Renal cortex interstitium (tissue), 11 donors: ENCODE results near the gene ERBB4. TPM values are rescaled to one million over a fixed set of nuclear protein-coding genes. Genes with fewer than 3 reads are reported as not detected.

Source experiments
- DNase-seq, 11 donors: peaks; one replicate each; pipeline ENCODE4 v3.0.0-alpha.2; 2013; ENCODE audit warnings: low read depth in 9 of 11, low spot score in 4 of 11; ENCODE audit errors: extremely low read depth in 1 of 11
- polyA plus RNA-seq, 3 donors: library from polyadenylated mRNA; unstranded; fragments of 120-200 nt; gene quantifications; one replicate each; pipeline ENCODE4 v1.2.1, GENCODE V29; 2013; ENCODE audit not compliant: insufficient read length in 3 of 3

The ERBB4 gene
- polyA plus RNA-seq, 3 donors: 42.3 to 56.6 (median 54.7) TPM

- no peak for DNase-seq
Observed at GRCh38 chr2:212392544-212392943, 146.1 kb downstream of the ERBB4 start.

- no peak for DNase-seq
Observed at GRCh38 chr2:212392043-212392442, 146.6 kb downstream of the ERBB4 start.

- no peak for DNase-seq
Observed at GRCh38 chr2:212387146-212387545, 151.5 kb downstream of the ERBB4 start.

GRCh38 chr2:212385241-212385640, 153.4 kb downstream of the ERBB4 start:
- DNase-seq: no peak

GRCh38 chr2:212384027-212384426, 154.6 kb downstream of the ERBB4 start:
- DNase-seq: no peak

GRCh38 chr2:212381428-212382102, 157.0 kb downstream of the ERBB4 start:
- DNase-seq: no peak

GRCh38 chr2:212379103-212379502, 159.5 kb downstream of the ERBB4 start:
- no peak for DNase-seq

GRCh38 chr2:212367431-212367830, 171.2 kb downstream of the ERBB4 start:
- no peak for DNase-seq

GRCh38 chr2:212364112-212364985, 174.3 kb downstream of the ERBB4 start:
- DNase-seq: no peak

- no peak for DNase-seq
Observed at GRCh38 chr2:212361174-212361756, 177.3 kb downstream of the ERBB4 start.

- no peak for DNase-seq
Observed at GRCh38 chr2:212360068-212360460, 178.5 kb downstream of the ERBB4 start.

GRCh38 chr2:212359425-212360067, 179.1 kb downstream of the ERBB4 start:
- no peak for DNase-seq

GRCh38 chr2:212357606-212358005, 181.0 kb downstream of the ERBB4 start:
- peak in 1 of 11 donors; percentile 7 for DNase-seq

GRCh38 chr2:212354382-212354781, 184.2 kb downstream of the ERBB4 start:
- no peak for DNase-seq

- no peak for DNase-seq
Observed at GRCh38 chr2:212348501-212348900, 190.1 kb downstream of the ERBB4 start.

GRCh38 chr2:212346865-212347264, 191.7 kb downstream of the ERBB4 start:
- DNase-seq: no peak

GRCh38 chr2:212345966-212346365, 192.6 kb downstream of the ERBB4 start:
- no peak for DNase-seq

GRCh38 chr2:212344131-212344530, 194.5 kb downstream of the ERBB4 start:
- DNase-seq: no peak

- no peak for DNase-seq
Observed at GRCh38 chr2:212343167-212343566, 195.4 kb downstream of the ERBB4 start.
